A549 treated with ZK216348 at 1 μM for 4 hours (cell line): Measurements from ENCODE around the gene TMPRSS12. TPM values are rescaled to one million over a fixed set of nuclear protein-coding genes. Genes with fewer than 3 reads are reported as not detected.

ENCODE experiments used
- total RNA-seq: library from RNA; stranded (reverse); fragments of 200-300 nt; extraction: Qiagen RNA extraction; gene quantifications from 5 replicates; pipeline ENCODE4 v1.2.3, GENCODE V29; 2022; ENCODE audit warnings: low read depth

Gene TMPRSS12
- not detected in 5 replicates for total RNA-seq

GRCh38 chr12:50842637-50843493 lies at the start of gene TMPRSS12:
TMPRSS12 (plus strand) TSS chr12:50842926; CDS start chr12:50842965, 39 bp downstream.

Other genes with a start within 250 kb of the TMPRSS12 start
- 38.9 to 52.9 TPM (median 44.3 TPM) in 5 replicates for gene ATF1, start 78.8 kb upstream of the TMPRSS12 start, total RNA-seq
- gene HIGD1C, start 109.6 kb downstream of the TMPRSS12 start, total RNA-seq = not detected in 5 replicates
- 16.7 to 24.1 TPM (median 22.2 TPM) in 5 replicates for gene SLC11A2, start 183.5 kb downstream of the TMPRSS12 start, total RNA-seq
- gene LETMD1, start 205.4 kb downstream of the TMPRSS12 start, total RNA-seq = 23.5 to 28.0 TPM (median 24.6 TPM) in 5 replicates
- 11.8 to 16.1 TPM (median 13.8 TPM) in 5 replicates for gene CSRNP2, start 240.7 kb downstream of the TMPRSS12 start, total RNA-seq